SIG-M5 treated with dmso at 0.1 percent for 504 hours (cell line): ENCODE data around the gene INPP5K.
"Not testable (repeated sequence)": the region's sequence is repeated elsewhere in the genome, so short reads cannot be mapped to it uniquely, and the experiment has no call there.

ENCODE experiments used
- DNase-seq: peaks from one replicate; lab custom pipeline; 2025; ENCODE audit not compliant: unreplicated experiment; lab: John Stamatoyannopoulos, UW

The INPP5K gene

GRCh38 chr17:1516388-1517161, at the start of gene INPP5K:
Gene INPP5K (minus strand): TSS chr17:1516612. CDS start chr17:1516499, 113 bp downstream.
- peak; percentile 96 for DNase-seq

- DNase-seq: peak; percentile 33
These were observed 49.5 kb upstream of the INPP5K start for GRCh38 chr17:1565877-1566276.

- no peak for DNase-seq
These were observed 47.6 kb upstream of the INPP5K start for GRCh38 chr17:1563786-1564613.

- DNase-seq: not testable (repeated sequence)
These were observed 47.0 kb upstream of the INPP5K start for GRCh38 chr17:1563471-1563785.

GRCh38 chr17:1562176-1562643, 45.8 kb upstream of the INPP5K start:
- peak; percentile 16 for DNase-seq

GRCh38 chr17:1561420-1562175, 45.2 kb upstream of the INPP5K start:
- no peak for DNase-seq

GRCh38 chr17:1560858-1561355, 44.5 kb upstream of the INPP5K start:
- no peak for DNase-seq

GRCh38 chr17:1560101-1560857, 43.9 kb upstream of the INPP5K start:
- no peak for DNase-seq

GRCh38 chr17:1559047-1560043, 42.9 kb upstream of the INPP5K start:
- DNase-seq: no peak

- no peak for DNase-seq
These were observed 42.0 kb upstream of the INPP5K start for GRCh38 chr17:1558401-1558800.

- no peak for DNase-seq
These were observed 41.1 kb upstream of the INPP5K start for GRCh38 chr17:1557355-1558095.

GRCh38 chr17:1555651-1556471, 39.4 kb upstream of the INPP5K start:
- peak; percentile 95 for DNase-seq

- DNase-seq: no peak
These were observed 38.5 kb upstream of the INPP5K start for GRCh38 chr17:1554751-1555540.

- DNase-seq: no peak
These were observed 37.2 kb upstream of the INPP5K start for GRCh38 chr17:1553354-1554266.

GRCh38 chr17:1552932-1553331, 36.5 kb upstream of the INPP5K start:
- no peak for DNase-seq

- no peak for DNase-seq
These were observed 35.3 kb upstream of the INPP5K start for GRCh38 chr17:1551741-1552140.
